ENCODE measurements around the gene NR4A1.

DNA sequence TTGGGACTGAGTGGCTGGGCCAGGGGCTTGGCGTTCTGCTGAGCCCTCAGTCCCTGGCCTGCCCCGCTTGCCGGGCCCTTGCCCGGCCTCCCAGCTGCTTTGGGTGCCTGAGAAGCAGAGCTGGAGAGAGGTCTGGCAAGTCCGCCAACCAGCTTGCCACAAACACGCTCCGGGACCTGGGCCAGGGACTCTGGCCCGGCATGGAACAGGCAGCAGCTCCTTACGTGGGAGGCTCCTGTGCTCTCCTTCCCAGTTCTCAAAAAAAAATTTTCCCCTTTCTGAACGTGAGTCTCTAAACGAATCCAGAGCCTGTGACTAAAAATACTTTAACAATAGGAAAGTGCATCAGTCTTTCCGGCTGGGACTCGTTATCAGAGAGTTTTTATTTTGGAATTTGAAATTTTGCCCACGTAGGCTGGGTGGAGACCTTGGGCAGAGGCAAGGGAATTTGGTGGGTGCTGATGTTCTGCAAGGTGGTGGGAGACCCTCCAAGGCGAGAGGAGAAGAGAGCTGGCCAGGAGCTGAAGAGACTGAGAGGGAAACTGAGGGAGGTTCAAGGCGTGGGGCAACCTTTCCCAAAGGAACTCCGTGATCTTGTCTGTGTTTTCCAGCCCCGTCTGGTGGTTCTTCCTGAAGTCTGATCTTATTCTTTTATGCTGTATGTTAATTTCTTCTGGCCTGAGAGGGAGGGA, 6.8 kb upstream of the NR4A1 start:
- TF ChIP-seq, protein P1, sequence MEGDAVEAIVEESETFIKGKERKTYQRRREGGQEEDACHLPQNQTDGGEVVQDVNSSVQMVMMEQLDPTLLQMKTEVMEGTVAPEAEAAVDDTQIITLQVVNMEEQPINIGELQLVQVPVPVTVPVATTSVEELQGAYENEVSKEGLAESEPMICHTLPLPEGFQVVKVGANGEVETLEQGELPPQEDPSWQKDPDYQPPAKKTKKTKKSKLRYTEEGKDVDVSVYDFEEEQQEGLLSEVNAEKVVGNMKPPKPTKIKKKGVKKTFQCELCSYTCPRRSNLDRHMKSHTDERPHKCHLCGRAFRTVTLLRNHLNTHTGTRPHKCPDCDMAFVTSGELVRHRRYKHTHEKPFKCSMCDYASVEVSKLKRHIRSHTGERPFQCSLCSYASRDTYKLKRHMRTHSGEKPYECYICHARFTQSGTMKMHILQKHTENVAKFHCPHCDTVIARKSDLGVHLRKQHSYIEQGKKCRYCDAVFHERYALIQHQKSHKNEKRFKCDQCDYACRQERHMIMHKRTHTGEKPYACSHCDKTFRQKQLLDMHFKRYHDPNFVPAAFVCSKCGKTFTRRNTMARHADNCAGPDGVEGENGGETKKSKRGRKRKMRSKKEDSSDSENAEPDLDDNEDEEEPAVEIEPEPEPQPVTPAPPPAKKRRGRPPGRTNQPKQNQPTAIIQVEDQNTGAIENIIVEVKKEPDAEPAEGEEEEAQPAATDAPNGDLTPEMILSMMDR (conservative IDR thresholded peaks at IDR 0.05; ENCODE audit: low read length), result no peak
- TF ChIP-seq EZH2phosphoT487 (IDR thresholded peaks at IDR 0.05; ENCODE audit: borderline replicate concordance), result no peak
